Colonic mucosa (tissue), 4 donors: Measurements from ENCODE around the gene BCL2L1. TPM values are rescaled to one million over a fixed set of nuclear protein-coding genes. Genes with fewer than 3 reads are reported as not detected.
A peak's percentile ranks its signal among the peaks of the same experiment; 100 is the strongest.

Experiments
- DNase-seq: peaks from one replicate; pipeline ENCODE4 v3.0.0-alpha.2; 2020
- H3K27ac ChIP-seq: fragments of 200-600 bp; one replicate; pipeline ENCODE4 v1.8.0; 2021
- H3K27me3 ChIP-seq: fragments of 200-600 bp; one replicate; pipeline ENCODE4 v1.8.0; 2021
- H3K36me3 ChIP-seq: fragments of 200-600 bp; one replicate; pipeline ENCODE4 v1.8.0; 2021
- H3K4me1 ChIP-seq: fragments of 200-600 bp; one replicate; pipeline ENCODE4 v1.8.0; 2021; ENCODE audit warnings: mild to moderate bottlenecking
- H3K4me3 ChIP-seq: fragments of 200-600 bp; one replicate; pipeline ENCODE4 v1.8.0; 2021
- H3K9ac ChIP-seq, 2 donors: one replicate each; pipeline ENCODE4 v1.7.0; 2013; ENCODE audit warnings: control low read depth in 2 of 2, low read depth in 2 of 2, low read length in 2 of 2
- H3K9me3 ChIP-seq: fragments of 200-600 bp; one replicate; pipeline ENCODE4 v1.8.0; 2021
- CTCF ChIP-seq: fragments of 200-600 bp; IDR thresholded peaks from one replicate; pipeline ENCODE4 v1.8.0; 2022; ENCODE audit warnings: antibody characterized with exemption, mild to moderate bottlenecking
- intact Hi-C: fragments of 100-400 bp; cut with DNase I; formaldehyde crosslinking; loops from one replicate; pipeline ENCODE4 v1.14.1; 2022
- total RNA-seq, 2 donors: library from RNA; stranded (reverse); fragmentation: NEBNext Ultra II Directional in 1 of 2; extraction: Animal tissue kit (Norgen Biotek cat#: 25700) in 1 of 2; gene quantifications; one replicate each; pipeline ENCODE4 v1.2.1, GENCODE V29; 2021
- donor health status: healthy.
- donor health status: DM: no; HTN: no; CAD: no.
- donor health status: DM: no; HTN: no; CAD: no.

Gene BCL2L1
- total RNA-seq, 2 donors from 2014 or later, result 55.9 to 59.4 TPM

DNA sequence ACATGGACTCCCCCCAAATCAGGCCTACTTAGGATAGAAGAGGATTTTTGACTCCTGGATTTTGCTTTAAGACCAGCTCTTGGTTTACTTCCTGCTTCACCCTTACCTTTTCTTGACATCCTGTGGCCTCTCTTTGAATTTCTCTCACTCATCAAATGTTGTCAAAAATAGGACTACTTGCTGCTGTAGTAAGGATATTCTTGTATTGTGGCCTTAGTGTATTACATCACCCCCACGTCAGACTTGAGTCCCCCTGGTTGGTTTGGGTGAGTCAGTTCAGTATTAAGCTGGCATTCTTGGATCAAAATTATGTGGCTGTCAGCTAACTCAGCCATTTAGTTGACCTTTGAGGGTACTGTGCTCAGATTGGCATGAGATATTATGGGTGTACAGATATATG, 17.5 kb upstream of the BCL2L1 start:
- peak overlapping the region in 1 of 2 donors; percentile 1 for H3K9ac ChIP-seq
- H3K36me3 ChIP-seq, result no peaks in the 10 kb centered on the region
- no peak for DNase-seq
- no peak overlapping the region for H3K27ac ChIP-seq
- peak overlapping the region; percentile 75 for H3K4me3 ChIP-seq
- intact Hi-C loops, result no loop called here
- no peaks in the 10 kb centered on the region for H3K27me3 ChIP-seq
- no peaks in the 10 kb centered on the region for H3K4me1 ChIP-seq
- no peaks in the 10 kb centered on the region for H3K9me3 ChIP-seq
- TF ChIP-seq CTCF, result no peak

GRCh38 chr20:31739550-31739977, 16.9 kb upstream of the BCL2L1 start:
- no peaks in the 10 kb centered on the region for H3K36me3 ChIP-seq
- peak overlapping the region; percentile 67 to 75 for H3K9ac ChIP-seq
- no peak for TF ChIP-seq CTCF
- H3K4me1 ChIP-seq, result no peaks in the 10 kb centered on the region
- no peak for DNase-seq
- no peaks in the 10 kb centered on the region for H3K27me3 ChIP-seq
- no peaks in the 10 kb centered on the region for H3K9me3 ChIP-seq
- H3K4me3 ChIP-seq, result peak overlapping the region; percentile 75
- intact Hi-C loops, result no loop called here
- H3K27ac ChIP-seq, result peak overlapping the region; percentile 49

- intact Hi-C loops, result no loop called here
- H3K4me1 ChIP-seq, result no peaks in the 10 kb centered on the region
- H3K9ac ChIP-seq, result peak within 1 kb of the TSS; percentile 67 to 75
- peak within 1 kb of the TSS; percentile 75 for H3K4me3 ChIP-seq
- H3K27me3 ChIP-seq, result no peaks in the 10 kb centered on the region
- peak; percentile 96 for DNase-seq
- H3K36me3 ChIP-seq, result no peaks in the 10 kb centered on the region
- TF ChIP-seq CTCF, result no peak
- peak within 1 kb of the TSS; percentile 49 for H3K27ac ChIP-seq
- H3K9me3 ChIP-seq, result no peaks in the 10 kb centered on the region
Measured at GRCh38 chr20:31738729-31739549, 16.3 kb upstream of the BCL2L1 start, which contains the start of gene TPX2. Gene TPX2 (plus strand): TSS chr20:31739290. CDS start chr20:31757477, 18,187 bp downstream.

GRCh38 chr20:31731321-31731717, 8.7 kb upstream of the BCL2L1 start:
- H3K27me3 ChIP-seq, result no peaks in the 10 kb centered on the region
- H3K4me3 ChIP-seq, result no peak overlapping the region
- intact Hi-C loops, result no loop called here
- no peaks in the 10 kb centered on the region for H3K4me1 ChIP-seq
- no peak overlapping the region for H3K27ac ChIP-seq
- no peaks in the 10 kb centered on the region for H3K36me3 ChIP-seq
- H3K9me3 ChIP-seq, result no peaks in the 10 kb centered on the region
- H3K9ac ChIP-seq, result no peak overlapping the region
- TF ChIP-seq CTCF, result no peak
- no peak for DNase-seq

DNA sequence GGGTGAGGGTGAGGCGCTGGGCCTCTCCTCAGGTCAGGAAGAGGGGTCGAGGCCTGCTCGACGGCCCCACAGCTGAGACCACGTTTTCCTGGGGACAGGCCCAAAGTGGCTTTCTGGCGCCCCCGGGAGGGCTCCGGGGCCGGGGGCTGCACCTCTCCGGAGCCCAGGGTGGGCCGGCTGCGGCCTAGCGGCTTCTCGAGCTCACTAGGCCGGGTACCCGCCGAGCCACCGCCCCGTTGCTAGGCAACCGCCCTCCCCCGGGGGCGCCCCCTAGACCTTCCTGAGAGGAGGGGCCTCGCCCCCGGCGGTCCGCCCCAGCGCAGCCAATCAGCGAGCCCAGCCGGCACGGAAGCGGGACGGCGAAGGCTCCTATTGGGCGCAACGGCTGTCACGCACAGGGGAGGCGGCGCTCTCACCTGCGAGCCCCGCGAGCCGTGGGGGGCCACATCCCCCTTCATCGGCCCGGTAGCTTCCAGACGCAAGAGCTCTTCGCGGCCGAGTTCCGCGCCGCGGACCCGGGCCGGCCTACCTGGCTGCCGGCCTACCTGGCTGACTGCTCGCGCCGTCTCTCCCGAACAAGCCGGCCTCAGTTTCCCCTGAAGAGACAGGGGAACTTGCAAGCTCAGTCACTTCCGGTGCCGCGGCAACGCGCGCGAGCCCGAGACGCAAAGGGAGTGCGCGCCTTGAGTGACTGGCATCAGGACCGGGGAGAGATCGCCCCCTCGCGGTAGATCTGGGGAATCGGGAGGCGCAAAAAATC, 831 bp upstream of the BCL2L1 start:
- no peaks in the 10 kb centered on the region for H3K36me3 ChIP-seq
- H3K4me3 ChIP-seq, result peak overlapping the region; percentile 64
- peak overlapping the region; percentile 83 to 88 for H3K9ac ChIP-seq
- peak; percentile 97 for DNase-seq
- TF ChIP-seq CTCF, result peak; percentile 84
- H3K27me3 ChIP-seq, result no peaks in the 10 kb centered on the region
- H3K27ac ChIP-seq, result peak overlapping the region; percentile 99
- H3K4me1 ChIP-seq, result peaks cover 16% of the 10 kb centered on the region
- no peaks in the 10 kb centered on the region for H3K9me3 ChIP-seq
- intact Hi-C loops, result loop anchor here (2.0 to 10.0 kb wide), 3 partner anchors 63 to 159 kb away; partner anchors contain the start of gene COX4I2
